HG03378 (cell line): ENCODE measurements around the gene ICOS.

Experiments used
- ATAC-seq: cut with Tn5 transposase; IDR thresholded peaks from one replicate; pipeline ENCODE4 v1.9.1; 2021; ENCODE audit warnings: mild to moderate bottlenecking, moderate library complexity; ENCODE audit not compliant: unreplicated experiment

Gene ICOS

GRCh38 chr2:203936535-203936934 is at the start of gene ICOS:
Gene ICOS (plus strand): TSS chr2:203936763. CDS start chr2:203936815, 52 bp downstream.
- ATAC-seq, result no peak

GRCh38 chr2:203887677-203888076 is 48.9 kb upstream of the ICOS start:
- no peak for ATAC-seq

GRCh38 chr2:203889542-203889941 is 47.0 kb upstream of the ICOS start:
- ATAC-seq, result no peak

DNA sequence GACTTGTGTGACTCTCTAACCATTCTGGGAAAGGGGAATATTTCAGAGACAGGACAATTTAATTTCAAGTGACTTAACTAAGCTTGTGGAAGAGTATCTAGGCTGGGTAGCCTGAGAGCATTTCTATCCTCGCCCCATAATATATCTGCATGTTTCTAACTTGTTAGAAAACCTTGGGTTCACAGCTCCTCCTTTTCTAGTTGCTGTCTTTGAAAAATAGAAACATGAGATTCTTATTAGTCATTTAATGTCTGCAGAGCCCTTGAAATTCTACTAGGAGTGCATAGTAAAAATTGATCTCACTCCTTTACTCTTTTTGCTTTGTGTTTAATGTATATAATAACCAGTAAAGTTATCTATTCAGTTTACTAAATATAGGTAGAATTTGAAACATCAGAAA is 46.6 kb upstream of the ICOS start:
- no peak for ATAC-seq

DNA sequence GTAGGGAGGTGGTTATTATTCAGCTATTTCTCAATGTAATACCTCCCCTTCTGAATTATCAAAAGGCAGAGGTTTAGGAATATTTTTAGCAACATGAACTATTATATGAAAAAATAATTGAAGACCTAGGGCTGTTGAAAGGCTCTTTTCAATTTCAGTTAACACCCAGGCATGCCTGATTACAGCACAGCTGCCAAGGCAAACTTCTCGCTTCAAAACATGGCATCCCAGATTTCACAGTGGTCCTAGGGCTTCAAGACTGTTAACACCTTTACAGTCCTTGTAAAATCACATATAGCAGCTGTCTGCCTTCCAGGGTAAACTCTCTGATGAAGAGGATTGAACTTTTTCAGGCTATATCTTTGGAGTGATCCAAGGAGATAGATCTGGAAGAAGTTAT is 45.8 kb upstream of the ICOS start:
- ATAC-seq, result no peak

- no peak for ATAC-seq
These were observed 45.1 kb upstream of the ICOS start for GRCh38 chr2:203891474-203891873.

DNA sequence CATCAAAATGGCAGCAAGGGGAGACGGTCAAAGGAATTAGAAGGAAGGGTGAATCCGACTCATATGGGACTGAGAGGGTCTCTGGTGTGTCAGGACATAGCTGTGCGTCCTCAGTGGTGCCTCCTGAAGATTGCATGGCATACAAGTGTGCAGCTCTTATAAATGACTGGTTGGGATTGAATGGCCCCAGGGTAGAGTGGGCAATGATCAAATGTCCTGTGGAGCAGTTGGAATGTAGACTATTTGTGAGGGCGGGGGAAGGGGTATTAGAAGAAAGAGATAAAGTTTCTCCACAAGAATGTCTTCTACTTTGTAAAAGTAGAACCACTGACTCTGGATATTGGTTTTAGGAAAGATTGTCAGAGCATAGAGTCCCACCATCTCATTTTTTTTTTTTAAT is 44.4 kb upstream of the ICOS start:
- ATAC-seq, result no peak

GRCh38 chr2:203893401-203893800 is 43.2 kb upstream of the ICOS start:
- ATAC-seq, result no peak

DNA sequence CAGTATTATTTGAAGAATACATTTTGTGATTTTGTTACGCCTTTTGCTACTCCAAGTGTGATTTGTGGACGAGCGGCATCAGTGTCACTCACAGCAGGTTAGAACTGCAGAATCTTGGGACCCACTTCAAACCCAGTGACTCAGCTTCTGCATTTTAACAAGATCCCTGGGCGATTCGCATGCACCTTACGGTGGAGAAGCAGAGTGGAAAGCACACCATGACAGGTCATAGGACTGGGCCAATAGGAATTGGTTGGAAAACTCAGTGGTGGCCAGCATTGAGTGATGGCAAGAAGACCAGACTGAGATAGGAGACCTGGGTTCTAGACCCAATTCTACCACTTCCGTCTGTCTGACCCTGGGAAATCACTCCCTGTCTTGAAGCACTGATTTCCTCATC is 42.7 kb upstream of the ICOS start:
- ATAC-seq, result no peak

- ATAC-seq, result no peak
These were observed 42.3 kb upstream of the ICOS start for GRCh38 chr2:203894262-203894661.

GRCh38 chr2:203897544-203897943 is 39.0 kb upstream of the ICOS start:
- ATAC-seq, result no peak

DNA sequence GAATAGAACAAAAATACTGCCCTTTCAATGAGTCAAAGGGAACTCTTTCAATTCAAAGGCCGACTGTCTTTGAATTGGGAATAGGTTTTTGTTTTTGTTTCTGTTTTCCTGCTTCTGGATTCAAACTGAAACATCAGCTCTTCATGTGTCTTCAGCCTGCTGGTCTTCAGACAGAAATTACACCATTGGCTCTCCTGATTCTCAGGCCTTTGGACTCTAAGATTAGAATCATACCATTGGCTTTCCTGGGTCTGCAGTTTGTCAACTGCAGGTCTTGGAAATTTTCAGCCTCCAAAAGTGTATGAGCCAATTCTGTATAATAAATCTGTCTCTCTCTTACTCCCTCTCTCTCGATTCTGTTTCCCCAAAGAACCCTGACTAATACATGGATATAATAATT is 37.9 kb upstream of the ICOS start:
- no peak for ATAC-seq

- no peak for ATAC-seq
These were observed 36.3 kb upstream of the ICOS start for GRCh38 chr2:203900253-203900652.

DNA sequence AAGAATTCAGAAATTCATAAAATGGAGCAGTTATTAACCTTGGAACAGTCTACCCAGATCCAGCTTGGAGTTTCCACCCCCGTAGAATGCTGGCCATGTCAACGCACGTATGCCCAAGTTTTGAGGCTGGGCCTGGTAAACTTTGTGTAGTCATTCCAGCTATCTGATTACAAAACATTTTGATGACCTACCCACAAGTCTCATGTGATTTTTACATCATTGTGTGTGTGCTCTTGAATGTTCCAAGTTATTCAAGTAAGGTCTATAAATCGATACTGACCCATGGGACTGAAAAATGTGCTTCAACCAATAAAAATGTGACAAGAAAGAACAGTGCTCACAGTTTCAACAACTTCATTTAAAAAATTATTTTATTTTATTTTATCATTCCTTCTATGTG is 32.5 kb upstream of the ICOS start:
- no peak for ATAC-seq

DNA sequence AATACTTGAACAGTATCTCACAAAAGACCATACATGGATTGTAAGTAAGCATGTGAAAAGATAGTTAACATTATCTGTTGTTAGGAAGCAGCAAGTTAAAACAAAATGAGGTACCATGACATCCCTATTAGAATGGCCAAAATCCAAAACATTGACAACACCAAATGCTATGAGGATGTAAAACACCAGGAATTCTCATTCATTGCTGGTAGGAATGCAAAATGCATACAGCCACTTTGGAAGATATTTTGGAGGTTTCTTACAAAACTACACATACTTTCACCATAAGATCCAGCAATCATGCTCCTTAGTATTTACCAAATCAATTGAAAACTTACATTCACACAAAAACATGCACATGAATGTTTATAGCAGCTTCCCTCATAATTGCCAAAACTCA is 30.9 kb upstream of the ICOS start:
- no peak for ATAC-seq

DNA sequence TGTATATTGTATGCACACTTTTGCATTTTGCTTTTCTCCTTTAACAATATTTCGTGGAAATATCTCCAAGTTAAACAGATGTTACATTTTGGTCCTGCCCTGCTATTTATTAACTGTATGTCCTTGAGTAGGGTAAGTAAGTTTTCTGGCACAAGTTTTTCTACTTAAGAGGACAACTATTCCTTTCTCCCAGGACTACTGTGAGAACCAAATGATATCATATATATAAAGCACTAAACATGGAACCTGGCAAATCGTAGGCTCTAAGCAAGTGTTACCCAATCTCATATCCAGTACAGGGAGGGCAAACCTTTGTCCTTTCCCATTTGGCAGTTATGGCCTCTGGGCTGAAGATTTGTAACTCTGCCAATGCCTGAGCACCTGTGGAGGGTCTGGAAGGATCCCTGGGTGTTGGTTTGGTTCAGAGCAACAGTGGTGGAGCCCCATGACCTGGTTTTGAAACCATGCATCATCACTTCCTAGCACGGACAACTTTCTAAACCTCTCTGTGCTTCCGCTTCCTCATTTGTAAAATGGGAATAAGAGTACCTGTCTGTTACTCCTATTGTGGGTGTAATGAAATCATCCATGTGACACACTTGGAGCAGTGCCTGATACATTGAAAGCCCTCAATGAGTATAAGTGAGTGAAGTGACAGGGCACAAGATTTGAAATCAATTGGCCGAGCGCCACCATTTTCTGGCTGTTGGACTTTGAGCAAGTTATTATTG is 28.3 kb upstream of the ICOS start:
- no peak for ATAC-seq

DNA sequence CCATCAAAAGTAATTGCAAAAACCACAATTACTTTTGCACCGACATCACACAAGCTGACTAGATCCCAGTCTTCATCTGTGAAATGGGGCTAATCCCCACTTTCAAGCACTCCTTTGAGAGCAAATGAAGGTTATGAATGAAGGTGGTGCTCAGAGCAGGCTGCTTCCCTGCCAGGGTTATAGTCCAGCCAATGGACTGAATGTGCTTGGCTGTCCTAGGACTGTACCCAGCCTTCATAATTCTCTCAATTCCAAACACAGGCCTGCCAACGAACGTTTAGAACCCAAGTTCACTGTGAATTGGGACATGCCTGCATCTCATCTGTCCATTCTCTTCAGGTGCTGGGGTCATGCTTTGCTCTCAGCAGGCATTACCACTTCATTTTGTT is 27.8 kb upstream of the ICOS start:
- no peak for ATAC-seq

DNA sequence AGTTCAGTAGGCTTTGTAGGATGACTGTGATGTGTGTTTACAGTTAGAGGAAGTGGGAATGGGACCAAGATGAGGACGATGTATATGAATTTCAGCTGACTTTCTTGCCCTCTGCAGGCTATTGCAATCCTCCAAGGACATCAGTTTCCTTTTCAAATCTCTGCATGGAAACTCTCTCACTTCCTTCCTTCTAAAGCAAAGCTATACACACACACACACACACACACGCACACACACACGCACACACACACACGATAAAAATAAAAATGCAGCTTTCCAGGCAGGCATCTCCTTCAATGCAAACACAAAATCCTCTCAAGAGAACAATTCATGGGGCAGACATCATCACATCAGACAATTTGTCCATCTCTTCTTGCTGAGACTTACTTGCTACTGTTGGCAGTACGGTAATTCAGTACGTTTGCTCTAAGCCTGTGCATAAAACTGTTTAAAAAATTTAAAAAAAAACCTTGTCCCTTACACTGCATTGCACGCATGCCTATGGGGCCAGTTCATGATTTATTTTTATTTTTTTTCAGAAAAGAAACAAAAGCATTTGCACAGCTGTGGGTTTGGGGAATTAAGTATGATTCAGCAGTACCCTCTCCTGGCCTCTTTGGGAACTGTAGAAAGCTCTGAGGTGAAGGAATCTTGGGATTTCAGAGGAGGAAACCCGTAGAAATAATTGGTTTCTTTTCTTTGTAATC is 27.1 kb upstream of the ICOS start:
- no peak for ATAC-seq

GRCh38 chr2:203909974-203910373 is 26.6 kb upstream of the ICOS start:
- no peak for ATAC-seq

DNA sequence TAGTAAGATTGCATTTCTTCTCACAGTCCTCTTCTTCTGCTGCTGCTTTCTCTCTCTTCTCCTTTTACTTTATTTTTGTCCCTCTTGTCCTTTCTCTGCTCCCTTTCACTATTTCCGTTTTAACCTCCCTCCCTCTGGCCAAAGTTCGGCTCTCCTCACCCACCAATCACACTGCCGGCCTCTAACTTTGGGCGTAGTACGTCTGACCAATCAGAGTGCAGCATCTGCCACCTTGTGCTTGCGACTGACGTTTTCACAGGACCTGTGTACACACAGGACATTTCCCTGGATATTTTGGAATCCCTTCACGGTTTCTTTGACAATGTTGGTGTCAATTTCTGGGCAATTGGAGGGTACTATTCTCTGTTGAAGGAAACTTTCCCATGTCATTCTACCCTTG is 22.6 kb upstream of the ICOS start:
- no peak for ATAC-seq

GRCh38 chr2:203914546-203915182 is 21.9 kb upstream of the ICOS start:
- no peak for ATAC-seq

GRCh38 chr2:203915256-203915655 is 21.3 kb upstream of the ICOS start:
- ATAC-seq, result no peak
